Vagina (tissue), 2 donors: ENCODE data around the gene CCDC13.

Experiments used
- CTCF ChIP-seq, 3 experiments: fragments of 450-650 bp in 2 of 3; fragments of 200-600 bp in 1 of 3; sonication (generic) in 1 of 3; IDR thresholded peaks; one replicate each; pipeline ENCODE4 v1.5.1; 2017 to 2019; ENCODE audit warnings: antibody characterized with exemption in 3 of 3, mild to moderate bottlenecking in 2 of 3, moderate library complexity in 2 of 3
- POLR2A ChIP-seq, 2 donors: fragments of 450-650 bp; IDR thresholded peaks; one replicate each; pipeline ENCODE4 v1.6.1; 2017; ENCODE audit warnings: antibody characterized with exemption in 2 of 2, mild to moderate bottlenecking in 2 of 2, moderate library complexity in 2 of 2
- POLR2AphosphoS5 ChIP-seq, 2 donors: sonication (generic); formaldehyde crosslinking; IDR thresholded peaks; one replicate each; pipeline ENCODE4 v1.9.0; 2017; ENCODE audit warnings: antibody characterized with exemption in 2 of 2, mild to moderate bottlenecking in 2 of 2, low read depth in 1 of 2; ENCODE audit not compliant: insufficient read depth in 1 of 2

DNA sequence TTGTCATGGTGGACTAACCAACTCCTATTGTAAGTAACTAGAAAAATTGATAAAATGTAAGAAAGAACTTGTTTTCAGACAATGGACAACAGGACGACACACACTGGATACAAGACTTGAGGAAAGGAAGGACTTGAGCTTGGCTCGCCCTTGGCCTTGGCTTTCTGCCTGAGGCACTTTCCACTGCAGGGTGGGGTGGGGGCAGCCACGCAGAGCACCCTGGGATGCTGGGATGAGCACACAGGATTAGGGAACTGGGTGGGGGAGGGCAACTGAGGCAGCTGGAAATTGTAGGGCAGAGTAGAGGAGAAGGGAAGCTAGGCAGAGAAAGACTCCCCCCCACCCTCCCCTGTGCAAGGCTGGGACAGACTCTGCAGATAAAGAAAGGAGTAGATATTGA, 45.0 kb downstream of the CCDC13 start:
- no peak for TF ChIP-seq CTCF (IDR thresholded peaks at IDR 0.05)
- no peak for TF ChIP-seq POLR2A (IDR thresholded peaks at IDR 0.05)
- TF ChIP-seq POLR2AphosphoS5 (IDR thresholded peaks at IDR 0.05; ENCODE audit: insufficient read depth in 1 of 2, low read depth in 1 of 2) = no peak
